Measurements from ENCODE around the gene TOX2. TPM values are rescaled to one million over a fixed set of nuclear protein-coding genes. Genes with fewer than 3 reads are reported as not detected.

TOX2 gene
- total RNA-seq, 2 donors from 2014 or later, result 2.4 to 3.4 TPM

- TF ChIP-seq CTCF (conservative IDR thresholded peaks at IDR 0.05), result no peak
- Histone ChIP-seq H3K27me3 (ENCODE audit: control insufficient read depth, insufficient read depth, low read length, poor library complexity, severe bottlenecking) (no peaks in the 10 kb centered on the region), H3K9me3 (ENCODE audit: control insufficient read depth, low read length) (no peaks in the 10 kb centered on the region), H3K27ac (ENCODE audit: low read depth, low read length) (no peak overlapping the region), H3K36me3 (ENCODE audit: control insufficient read depth, insufficient read depth, low read length) (no peaks in the 10 kb centered on the region), H3K9ac (ENCODE audit: extremely low read depth, low read length, poor library complexity, severe bottlenecking) (no peak overlapping the region), H3K4me3 (ENCODE audit: low read length) (no peak overlapping the region), H3K4me1 (ENCODE audit: control insufficient read depth, insufficient read depth, low read length) (no peaks in the 10 kb centered on the region)
- Mint-ChIP-seq H3K4me3 (no peak overlapping the region), H3K9me3 (no peaks in the 10 kb centered on the region), H3K27me3 (ENCODE audit: insufficient read depth) (peaks cover 9% of the 10 kb centered on the region), H3K4me1 (no peaks in the 10 kb centered on the region), H3K27ac (no peak overlapping the region), H3K36me3 (ENCODE audit: low read depth) (no peaks in the 10 kb centered on the region)
- DNase-seq, result no peak
- WGBS, 2 experiments (ENCODE audit: insufficient coverage in 1 of 2, insufficient read length in 1 of 2), result 38 to 66% methylated on average over 3 to 4 of the region's 4 CpGs
Measured at GRCh38 chr20:43900496-43900895, 14.2 kb upstream of the TOX2 start.

- peaks cover 9% of the 10 kb centered on the region for H3K27me3 Mint-ChIP-seq (ENCODE audit: insufficient read depth)
- H3K27ac ChIP-seq (ENCODE audit: low read depth, low read length), result no peak overlapping the region
- H3K4me1 ChIP-seq (ENCODE audit: control insufficient read depth, insufficient read depth, low read length), result no peaks in the 10 kb centered on the region
- no peak for TF ChIP-seq CTCF (conservative IDR thresholded peaks at IDR 0.05)
- H3K9me3 Mint-ChIP-seq, result no peaks in the 10 kb centered on the region
- no peaks in the 10 kb centered on the region for H3K4me1 Mint-ChIP-seq
- no peak overlapping the region for H3K27ac Mint-ChIP-seq
- no peak for DNase-seq
- no peaks in the 10 kb centered on the region for H3K9me3 ChIP-seq (ENCODE audit: control insufficient read depth, low read length)
- no peaks in the 10 kb centered on the region for H3K36me3 Mint-ChIP-seq (ENCODE audit: low read depth)
- no peak overlapping the region for H3K9ac ChIP-seq (ENCODE audit: extremely low read depth, low read length, poor library complexity, severe bottlenecking)
- no peak overlapping the region for H3K4me3 Mint-ChIP-seq
- no peaks in the 10 kb centered on the region for H3K27me3 ChIP-seq (ENCODE audit: control insufficient read depth, insufficient read depth, low read length, poor library complexity, severe bottlenecking)
- H3K36me3 ChIP-seq (ENCODE audit: control insufficient read depth, insufficient read depth, low read length), result no peaks in the 10 kb centered on the region
- H3K4me3 ChIP-seq (ENCODE audit: low read length), result no peak overlapping the region
- WGBS, 2 experiments (ENCODE audit: insufficient coverage in 1 of 2, insufficient read length in 1 of 2), result 93 to 100% methylated on average over 2 to 3 of the region's 3 CpGs
Measured at GRCh38 chr20:43901296-43901695, 13.4 kb upstream of the TOX2 start.

- H3K9ac ChIP-seq (ENCODE audit: extremely low read depth, low read length, poor library complexity, severe bottlenecking), result no peak overlapping the region
- H3K9me3 Mint-ChIP-seq, result peaks cover 4% of the 10 kb centered on the region
- TF ChIP-seq CTCF (conservative IDR thresholded peaks at IDR 0.05), result no peak
- H3K27me3 Mint-ChIP-seq (ENCODE audit: insufficient read depth), result peaks cover 9% of the 10 kb centered on the region
- no peak overlapping the region for H3K27ac Mint-ChIP-seq
- no peaks in the 10 kb centered on the region for H3K27me3 ChIP-seq (ENCODE audit: control insufficient read depth, insufficient read depth, low read length, poor library complexity, severe bottlenecking)
- peak overlapping the region; percentile 92 for H3K27ac ChIP-seq (ENCODE audit: low read depth, low read length)
- H3K36me3 Mint-ChIP-seq (ENCODE audit: low read depth), result no peaks in the 10 kb centered on the region
- WGBS, 2 experiments (ENCODE audit: insufficient coverage in 1 of 2, insufficient read length in 1 of 2), result 64 to 65% methylated on average over 7 to 14 of the region's 14 CpGs
- DNase-seq, result no peak
- H3K9me3 ChIP-seq (ENCODE audit: control insufficient read depth, low read length), result no peaks in the 10 kb centered on the region
- no peak overlapping the region for H3K4me3 Mint-ChIP-seq
- H3K36me3 ChIP-seq (ENCODE audit: control insufficient read depth, insufficient read depth, low read length), result no peaks in the 10 kb centered on the region
- H3K4me1 ChIP-seq (ENCODE audit: control insufficient read depth, insufficient read depth, low read length), result no peaks in the 10 kb centered on the region
- H3K4me3 ChIP-seq (ENCODE audit: low read length), result no peak overlapping the region
- no peaks in the 10 kb centered on the region for H3K4me1 Mint-ChIP-seq
Measured at GRCh38 chr20:43903953-43904826, 10.5 kb upstream of the TOX2 start.
